Measurements from ENCODE around the gene SLC9A8. TPM values are rescaled to one million over a fixed set of nuclear protein-coding genes. Genes with fewer than 3 reads are reported as not detected.
A peak's percentile ranks its signal among the peaks of the same experiment; 100 is the strongest.

SLC9A8 gene
- total RNA-seq, 1 donor = 7.3 TPM

DNA sequence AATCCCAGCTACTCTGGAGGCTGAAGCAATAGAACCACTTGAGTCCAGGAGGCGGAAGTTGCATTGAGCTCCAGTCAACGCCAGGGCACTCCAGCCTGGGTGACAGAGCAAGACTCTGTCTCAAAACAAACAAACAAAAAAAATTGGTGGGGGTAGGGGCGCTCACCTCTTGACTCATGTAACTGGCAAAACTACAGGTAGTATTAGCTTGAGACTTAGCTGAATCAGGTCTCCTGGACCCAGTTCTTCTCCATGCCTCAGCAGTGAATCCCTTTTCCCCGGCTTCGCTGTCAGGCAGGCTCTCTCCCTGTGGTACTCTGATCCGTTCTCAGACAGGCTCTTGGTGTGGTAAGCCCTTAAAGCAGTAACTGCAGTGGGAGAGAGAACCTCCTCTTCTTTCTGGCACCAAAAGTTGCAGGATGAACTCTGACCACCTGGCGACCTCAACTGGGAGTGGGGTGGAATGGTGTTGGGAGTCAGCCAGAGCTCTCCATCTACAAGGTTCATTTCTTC is 12.9 kb downstream of the SLC9A8 start:
- TF ChIP-seq, protein P1, sequence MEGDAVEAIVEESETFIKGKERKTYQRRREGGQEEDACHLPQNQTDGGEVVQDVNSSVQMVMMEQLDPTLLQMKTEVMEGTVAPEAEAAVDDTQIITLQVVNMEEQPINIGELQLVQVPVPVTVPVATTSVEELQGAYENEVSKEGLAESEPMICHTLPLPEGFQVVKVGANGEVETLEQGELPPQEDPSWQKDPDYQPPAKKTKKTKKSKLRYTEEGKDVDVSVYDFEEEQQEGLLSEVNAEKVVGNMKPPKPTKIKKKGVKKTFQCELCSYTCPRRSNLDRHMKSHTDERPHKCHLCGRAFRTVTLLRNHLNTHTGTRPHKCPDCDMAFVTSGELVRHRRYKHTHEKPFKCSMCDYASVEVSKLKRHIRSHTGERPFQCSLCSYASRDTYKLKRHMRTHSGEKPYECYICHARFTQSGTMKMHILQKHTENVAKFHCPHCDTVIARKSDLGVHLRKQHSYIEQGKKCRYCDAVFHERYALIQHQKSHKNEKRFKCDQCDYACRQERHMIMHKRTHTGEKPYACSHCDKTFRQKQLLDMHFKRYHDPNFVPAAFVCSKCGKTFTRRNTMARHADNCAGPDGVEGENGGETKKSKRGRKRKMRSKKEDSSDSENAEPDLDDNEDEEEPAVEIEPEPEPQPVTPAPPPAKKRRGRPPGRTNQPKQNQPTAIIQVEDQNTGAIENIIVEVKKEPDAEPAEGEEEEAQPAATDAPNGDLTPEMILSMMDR (IDR thresholded peaks at IDR 0.05; ENCODE audit: insufficient read depth, low read depth, low read length) = no peak
- DNase-seq (ENCODE audit: low read depth) = no peak
- no peak overlapping the region for H3K4me3 ChIP-seq (ENCODE audit: low read depth, low read length)

- DNase-seq (ENCODE audit: low read depth) = peak; percentile 51
- TF ChIP-seq, protein P1 (IDR thresholded peaks at IDR 0.05; ENCODE audit: insufficient read depth, low read depth, low read length) = no peak
- H3K4me3 ChIP-seq (ENCODE audit: low read depth, low read length) = no peak overlapping the region
These were observed 18.6 kb downstream of the SLC9A8 start for GRCh38 chr20:49831022-49831769.

GRCh38 chr20:49831770-49832631 is 19.4 kb downstream of the SLC9A8 start:
- no peak overlapping the region for H3K4me3 ChIP-seq (ENCODE audit: low read depth, low read length)

DNA sequence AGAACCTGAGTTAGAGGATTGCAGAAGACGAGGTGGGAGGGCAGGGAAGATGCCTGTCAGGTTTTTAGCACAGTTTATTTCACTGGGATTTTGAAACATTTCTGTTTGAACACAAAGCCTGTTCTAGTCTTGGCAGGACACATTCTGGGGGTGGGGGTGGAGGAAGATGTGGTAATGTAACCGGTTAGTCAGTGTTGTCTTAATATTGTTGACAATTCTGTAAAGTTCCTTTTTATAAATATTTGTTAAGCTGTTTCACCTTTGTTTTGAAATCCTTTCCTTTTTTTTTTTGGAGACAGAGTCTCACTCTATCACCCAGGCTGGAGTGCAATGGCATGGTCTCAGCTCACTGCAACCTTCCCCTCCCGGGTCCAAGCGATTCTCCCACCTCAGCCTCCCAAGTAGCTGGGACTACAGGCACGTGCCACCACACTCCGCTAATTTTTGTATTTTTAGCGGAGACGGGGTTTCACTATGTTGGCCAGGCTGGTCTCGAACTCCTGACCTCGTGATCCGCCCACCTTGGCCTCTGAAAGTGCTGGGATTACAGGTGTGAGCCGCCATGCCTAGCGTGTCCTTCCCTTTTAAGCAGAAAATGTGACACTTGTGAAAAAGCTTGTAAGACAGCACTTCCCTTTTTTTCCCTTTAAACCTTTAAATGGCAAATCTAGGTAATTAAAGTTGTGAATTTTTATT is 20.2 kb downstream of the SLC9A8 start:
- peak; percentile 86 for DNase-seq (ENCODE audit: low read depth)
- TF ChIP-seq, protein P1 (IDR thresholded peaks at IDR 0.05; ENCODE audit: insufficient read depth, low read depth, low read length) = no peak
- H3K4me3 ChIP-seq (ENCODE audit: low read depth, low read length) = no peak overlapping the region

More at GRCh38 chr20:49831770-49832631, 19.4 kb downstream of the SLC9A8 start:
- TF ChIP-seq, protein P1 (IDR thresholded peaks at IDR 0.05; ENCODE audit: insufficient read depth, low read depth, low read length) = no peak
- no peak for DNase-seq (ENCODE audit: low read depth)

- TF ChIP-seq, protein P1 (IDR thresholded peaks at IDR 0.05; ENCODE audit: insufficient read depth, low read depth, low read length) = no peak
- H3K4me3 ChIP-seq (ENCODE audit: low read depth, low read length) = no peak overlapping the region
- DNase-seq (ENCODE audit: low read depth) = no peak
These were observed 20.9 kb downstream of the SLC9A8 start for GRCh38 chr20:49833483-49833882.

- TF ChIP-seq, protein P1 (IDR thresholded peaks at IDR 0.05; ENCODE audit: insufficient read depth, low read depth, low read length) = no peak
- H3K4me3 ChIP-seq (ENCODE audit: low read depth, low read length) = no peak overlapping the region
- no peak for DNase-seq (ENCODE audit: low read depth)
These were observed 22.4 kb downstream of the SLC9A8 start for GRCh38 chr20:49835031-49835430.
